Measurements from ENCODE around the gene MED13L.

GRCh38 chr12:116257826-116258225 is 19.7 kb downstream of the MED13L start:
- TF ChIP-seq CTCF (IDR thresholded peaks at IDR 0.05) (no peak), ZFX (IDR thresholded peaks at IDR 0.05; ENCODE audit: borderline replicate concordance) (no peak)

Measured in 22Rv1 (cell line).